SHP77 treated with DMSO at 0.1 percent for 48 hours (cell line): Measurements from ENCODE around the gene KANK4.

Source experiments
- DNase-seq: peaks from one replicate; lab custom pipeline; 2025; lab: John Stamatoyannopoulos, UW

Gene KANK4

GRCh38 chr1:62336995-62337705 lies 17.9 kb upstream of the KANK4 start:
- no peak for DNase-seq

- no peak for DNase-seq
Observed at GRCh38 chr1:62336638-62336994, 17.4 kb upstream of the KANK4 start.

GRCh38 chr1:62335656-62336055 lies 16.4 kb upstream of the KANK4 start:
- no peak for DNase-seq

- no peak for DNase-seq
Observed at GRCh38 chr1:62334434-62334985, 15.3 kb upstream of the KANK4 start.

GRCh38 chr1:62333441-62333840 lies 14.2 kb upstream of the KANK4 start:
- DNase-seq: no peak

GRCh38 chr1:62327360-62328055 lies 8.3 kb upstream of the KANK4 start:
- peak; percentile 93 for DNase-seq

GRCh38 chr1:62325681-62326080 lies 6.4 kb upstream of the KANK4 start:
- no peak for DNase-seq

- no peak for DNase-seq
Observed at GRCh38 chr1:62325081-62325480, 5.8 kb upstream of the KANK4 start.

GRCh38 chr1:62321446-62321845 lies 2.2 kb upstream of the KANK4 start:
- no peak for DNase-seq

- DNase-seq: no peak
Observed at GRCh38 chr1:62318320-62318755, 896 bp downstream of the KANK4 start.

GRCh38 chr1:62317021-62317768 lies 2.0 kb downstream of the KANK4 start:
- no peak for DNase-seq

- DNase-seq: no peak
Observed at GRCh38 chr1:62316135-62316534, 3.1 kb downstream of the KANK4 start.

- no peak for DNase-seq
Observed at GRCh38 chr1:62315387-62315786, 3.8 kb downstream of the KANK4 start.

GRCh38 chr1:62314454-62315350 lies 4.5 kb downstream of the KANK4 start:
- DNase-seq: no peak

- DNase-seq: peak; percentile 17
Observed at GRCh38 chr1:62312698-62313097, 6.5 kb downstream of the KANK4 start.

- DNase-seq: no peak
Observed at GRCh38 chr1:62311473-62311943, 7.7 kb downstream of the KANK4 start.

- DNase-seq: no peak
Observed at GRCh38 chr1:62309906-62310305, 9.3 kb downstream of the KANK4 start.

- DNase-seq: no peak
Observed at GRCh38 chr1:62308606-62309005, 10.6 kb downstream of the KANK4 start.

GRCh38 chr1:62307895-62308492 lies 11.2 kb downstream of the KANK4 start:
- DNase-seq: no peak

- no peak for DNase-seq
Observed at GRCh38 chr1:62307446-62307845, 11.8 kb downstream of the KANK4 start.

GRCh38 chr1:62306065-62306464 lies 13.2 kb downstream of the KANK4 start:
- no peak for DNase-seq
